IPS-18a (cell line): Measurements from ENCODE around the gene CD27.
"Not testable (repeated sequence)": the region's sequence is repeated elsewhere in the genome, so short reads cannot be mapped to it uniquely, and the experiment has no call there.

Experiments used
- H3K27ac ChIP-seq: one replicate; pipeline ENCODE4 v1.5.1; 2013; ENCODE audit warnings: low read length
- H3K27me3 ChIP-seq: one replicate; pipeline ENCODE4 v1.6.1; 2013; ENCODE audit warnings: mild to moderate bottlenecking, low read length; ENCODE audit not compliant: control insufficient read depth, insufficient read depth
- H3K36me3 ChIP-seq: one replicate; pipeline ENCODE4 v1.6.1; 2013; ENCODE audit warnings: low read depth, low read length; ENCODE audit not compliant: control insufficient read depth
- H3K4me1 ChIP-seq: one replicate; pipeline ENCODE4 v1.6.1; 2013; ENCODE audit warnings: low read depth, low read length; ENCODE audit not compliant: control insufficient read depth
- H3K4me3 ChIP-seq: one replicate; pipeline ENCODE4 v1.5.1; 2013; ENCODE audit warnings: low read length
- H3K9ac ChIP-seq: one replicate; pipeline ENCODE4 v1.6.1; 2013; ENCODE audit warnings: mild to moderate bottlenecking, low read length, moderate library complexity
- H3K9me3 ChIP-seq: one replicate; pipeline ENCODE4 v1.6.1; 2013; ENCODE audit warnings: low read depth, low read length; ENCODE audit not compliant: control insufficient read depth

The CD27 gene

DNA sequence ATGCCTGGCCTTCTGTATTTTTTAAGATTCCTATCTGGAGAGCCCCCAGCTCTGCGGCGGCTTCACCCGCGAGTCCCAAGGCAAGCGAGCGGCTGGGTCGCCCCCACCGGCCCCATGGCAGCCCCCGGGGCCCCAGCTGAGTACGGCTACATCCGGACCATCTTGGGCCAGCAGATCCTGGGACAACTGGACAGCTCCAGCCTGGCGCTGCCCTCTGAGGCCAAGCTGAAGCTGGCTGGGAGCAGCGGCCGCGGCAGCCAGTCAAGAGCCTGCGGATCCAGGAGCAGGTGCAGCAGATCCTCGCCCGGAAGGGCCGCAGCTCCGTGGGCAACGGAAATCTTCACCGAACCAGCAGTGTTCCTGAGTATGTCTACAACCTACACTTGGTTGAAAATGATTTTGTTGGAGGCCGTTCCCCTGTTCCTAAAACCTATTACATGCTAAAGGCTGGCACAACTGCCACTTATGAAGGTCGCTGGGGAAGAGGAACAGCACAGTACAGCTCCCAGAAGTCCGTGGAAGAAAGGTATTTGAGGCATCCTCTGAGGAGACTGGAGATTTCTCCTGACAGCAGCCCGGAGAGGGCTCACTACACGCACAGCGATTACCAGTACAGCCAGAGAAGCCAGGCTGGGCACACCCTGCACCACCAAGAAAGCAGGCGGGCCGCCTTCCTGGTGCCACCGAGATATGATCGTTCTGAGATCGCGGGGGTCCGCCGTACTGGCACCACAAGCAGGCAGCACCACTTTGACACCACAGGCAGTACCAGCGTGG lies 33.0 kb downstream of the CD27 start:
- not testable (repeated sequence) for H3K9ac ChIP-seq, H3K9me3 ChIP-seq, H3K27ac ChIP-seq, H3K4me3 ChIP-seq, H3K27me3 ChIP-seq, H3K36me3 ChIP-seq, H3K4me1 ChIP-seq

DNA sequence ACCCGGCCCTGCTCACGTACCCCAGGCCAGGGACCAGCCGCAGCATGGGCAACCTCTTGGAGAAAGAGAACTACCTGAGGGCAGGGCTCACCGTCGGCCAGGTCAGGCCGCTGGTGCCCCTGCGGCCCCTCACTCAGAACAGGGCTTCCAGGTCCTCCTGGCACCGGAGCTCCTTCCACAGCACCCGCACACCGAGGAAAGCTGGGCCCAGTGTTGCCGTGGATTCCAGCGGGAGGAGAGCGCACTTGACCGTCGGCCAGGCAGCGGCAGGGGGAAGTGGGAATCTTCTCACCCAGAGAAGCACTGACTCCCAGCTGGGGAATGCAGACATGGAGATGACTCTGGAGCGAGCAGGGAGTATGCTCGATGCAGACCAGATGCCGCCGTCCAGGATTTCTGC lies 33.7 kb downstream of the CD27 start:
- no peaks in the 10 kb centered on the region for H3K9me3 ChIP-seq
- H3K27me3 ChIP-seq = no peaks in the 10 kb centered on the region
- no peak overlapping the region for H3K4me3 ChIP-seq
- H3K4me1 ChIP-seq = no peaks in the 10 kb centered on the region
- H3K9ac ChIP-seq = no peak overlapping the region
- no peaks in the 10 kb centered on the region for H3K36me3 ChIP-seq
- H3K27ac ChIP-seq = no peak overlapping the region

DNA sequence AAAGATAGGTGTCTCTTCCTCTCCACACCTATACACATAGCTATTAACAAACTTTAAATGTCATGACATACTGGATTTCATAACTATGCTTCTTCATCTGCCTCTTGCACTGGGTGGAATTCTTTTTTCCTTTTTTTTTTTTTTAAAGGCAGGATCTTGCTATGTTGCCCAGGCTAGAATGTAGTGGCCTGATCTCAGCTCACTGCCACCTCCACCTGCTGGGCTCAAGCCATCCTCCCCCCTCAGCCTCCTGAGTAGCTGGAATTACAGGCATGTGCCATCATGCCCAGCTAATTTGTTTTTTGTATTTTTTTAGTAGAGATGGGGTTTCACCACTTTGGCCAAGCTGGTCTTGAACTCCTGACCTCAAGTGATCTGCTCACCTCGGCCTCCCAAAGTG lies 43.5 kb downstream of the CD27 start:
- Histone ChIP-seq H3K4me3 (no peak overlapping the region), H3K9me3 (no peaks in the 10 kb centered on the region), H3K36me3 (peaks cover 9% of the 10 kb centered on the region), H3K27me3 (no peaks in the 10 kb centered on the region), H3K27ac (no peak overlapping the region), H3K4me1 (peaks cover 3% of the 10 kb centered on the region), H3K9ac (no peak overlapping the region)

DNA sequence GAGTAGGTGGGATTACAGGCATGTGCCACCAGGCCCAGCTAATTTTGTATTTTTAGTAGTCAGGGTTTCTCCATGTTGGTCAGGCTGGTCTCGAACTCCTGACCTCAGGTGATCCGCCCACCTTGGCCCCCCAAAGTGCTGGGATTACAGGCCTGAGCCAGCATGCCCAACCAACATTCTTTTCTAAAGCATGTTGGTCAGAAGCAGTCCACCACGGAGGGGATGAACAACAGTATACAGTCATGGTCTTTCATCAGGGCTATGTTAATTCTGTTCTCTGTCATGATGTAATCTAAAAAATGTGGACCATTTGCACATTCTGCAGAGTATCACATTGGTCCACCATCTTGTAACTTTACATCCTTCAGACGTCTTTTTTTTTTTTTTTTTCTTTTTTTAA lies 44.7 kb downstream of the CD27 start:
- Histone ChIP-seq H3K36me3 (peaks cover 9% of the 10 kb centered on the region), H3K4me1 (peaks cover 3% of the 10 kb centered on the region), H3K27ac (no peak overlapping the region), H3K9me3 (no peaks in the 10 kb centered on the region), H3K27me3 (no peaks in the 10 kb centered on the region), H3K4me3 (no peak overlapping the region), H3K9ac (no peak overlapping the region)

DNA sequence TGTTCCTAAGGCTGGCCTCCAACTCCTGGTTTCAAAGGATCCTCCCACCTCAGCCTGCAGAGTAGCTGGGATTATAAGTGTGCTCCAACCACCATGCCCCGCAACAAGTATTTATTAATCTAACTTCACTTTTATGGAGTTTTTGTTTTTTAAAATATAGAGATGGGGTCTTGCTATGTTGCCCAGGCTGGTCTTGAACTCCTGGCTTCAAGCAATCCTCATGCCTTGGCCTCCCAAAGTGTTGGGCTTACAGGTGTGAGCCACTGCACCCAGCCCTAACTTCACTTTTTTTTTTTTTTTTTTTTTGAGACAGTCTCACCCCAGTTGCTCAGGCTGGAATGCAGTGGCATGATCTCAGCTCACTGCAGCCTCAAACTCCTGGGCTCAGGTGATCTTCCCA lies 45.9 kb downstream of the CD27 start:
- peaks cover 17% of the 10 kb centered on the region for H3K36me3 ChIP-seq
- H3K27me3 ChIP-seq, H3K27ac ChIP-seq, H3K9ac ChIP-seq, H3K9me3 ChIP-seq, H3K4me3 ChIP-seq: not testable (repeated sequence)
- peaks cover 10% of the 10 kb centered on the region for H3K4me1 ChIP-seq

DNA sequence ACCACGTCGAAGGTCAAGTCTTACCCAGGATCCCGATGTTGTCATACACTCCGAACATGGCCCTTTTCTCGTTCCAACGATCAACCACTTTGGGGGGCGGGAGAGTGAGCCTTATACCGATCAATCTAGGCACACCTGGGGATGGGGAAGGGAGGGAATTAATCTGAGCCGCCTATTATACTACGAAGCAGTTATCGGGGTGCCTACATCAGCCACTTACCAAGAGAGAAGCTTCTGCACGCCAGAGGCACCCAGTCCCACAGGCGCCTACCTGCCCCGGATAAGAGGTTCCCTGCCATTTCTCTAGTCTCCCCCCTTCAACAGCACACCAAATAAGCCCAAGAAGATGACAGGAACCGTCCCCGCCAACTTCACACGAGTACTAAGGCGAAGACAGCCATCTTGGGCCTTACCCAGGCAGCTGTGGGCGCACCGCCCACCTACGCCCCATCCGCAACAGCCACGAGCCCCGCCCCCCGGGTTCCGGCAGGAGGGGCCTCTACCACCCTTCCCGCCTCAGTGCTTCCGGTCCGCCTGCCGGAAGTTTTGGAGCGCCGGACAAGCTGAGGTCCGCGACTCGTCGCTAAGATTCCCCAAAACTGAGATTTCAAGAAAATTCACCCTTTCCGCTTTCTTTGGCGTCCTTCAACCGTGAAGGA lies 48.2 kb downstream of the CD27 start, which contains the start of gene MRPL51:
Gene MRPL51 (minus strand): TSS at position 425 of the 659 bp plus-strand sequence. CDS start 126 bp downstream, at position 299.
- peak within 1 kb of the TSS; percentile 93 for H3K4me3 ChIP-seq
- H3K27me3 ChIP-seq = no peaks in the 10 kb centered on the region
- H3K4me1 ChIP-seq = peaks cover 10% of the 10 kb centered on the region
- H3K36me3 ChIP-seq = peaks cover 34% of the 10 kb centered on the region
- H3K9me3 ChIP-seq = no peaks in the 10 kb centered on the region
- H3K27ac ChIP-seq = peak within 1 kb of the TSS; percentile 95
- peak within 1 kb of the TSS; percentile 92 for H3K9ac ChIP-seq

DNA sequence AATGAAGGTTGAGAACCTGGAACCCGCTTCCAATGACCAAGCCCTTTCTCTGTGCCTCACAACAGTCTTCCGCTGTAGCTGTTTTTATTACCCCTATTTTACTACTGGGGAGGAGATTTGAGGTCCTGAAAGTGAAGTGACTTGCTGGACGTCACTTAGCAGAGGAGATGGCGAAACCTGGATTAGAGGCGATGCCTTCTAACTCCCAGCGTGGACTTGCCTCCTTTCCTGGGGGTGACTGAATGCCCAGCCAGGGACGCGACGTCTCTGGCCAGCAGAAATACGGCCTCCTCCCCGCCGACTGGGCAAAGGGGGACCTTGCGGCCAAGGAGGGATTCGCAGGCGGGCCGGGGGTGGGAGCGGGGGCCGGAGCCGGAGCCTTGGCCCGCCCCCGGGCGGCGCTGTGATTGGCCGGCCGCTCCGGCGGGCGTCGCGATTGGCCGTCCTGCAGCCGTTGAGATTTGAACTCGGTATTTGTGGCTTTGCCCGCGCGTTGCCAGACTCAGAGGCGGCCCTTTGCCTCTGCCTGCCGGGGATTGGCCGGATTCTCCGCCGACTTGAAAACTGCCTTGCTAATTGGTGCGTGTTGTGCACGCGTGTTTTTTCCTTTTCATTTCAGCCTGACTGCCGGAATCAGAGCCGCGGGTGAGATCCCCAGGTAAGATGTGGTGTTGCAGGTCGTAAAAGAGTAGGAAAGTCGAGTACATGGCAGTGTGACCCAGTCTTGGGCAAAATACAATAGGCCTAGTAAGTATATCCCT lies 48.9 kb downstream of the CD27 start, which contains the start of gene NCAPD2:
Gene NCAPD2 (plus strand): TSS at position 606 of the 761 bp plus-strand sequence. CDS start 997 bp downstream, outside the sequence.
- no peaks in the 10 kb centered on the region for H3K9me3 ChIP-seq
- H3K36me3 ChIP-seq = peaks cover 40% of the 10 kb centered on the region

DNA sequence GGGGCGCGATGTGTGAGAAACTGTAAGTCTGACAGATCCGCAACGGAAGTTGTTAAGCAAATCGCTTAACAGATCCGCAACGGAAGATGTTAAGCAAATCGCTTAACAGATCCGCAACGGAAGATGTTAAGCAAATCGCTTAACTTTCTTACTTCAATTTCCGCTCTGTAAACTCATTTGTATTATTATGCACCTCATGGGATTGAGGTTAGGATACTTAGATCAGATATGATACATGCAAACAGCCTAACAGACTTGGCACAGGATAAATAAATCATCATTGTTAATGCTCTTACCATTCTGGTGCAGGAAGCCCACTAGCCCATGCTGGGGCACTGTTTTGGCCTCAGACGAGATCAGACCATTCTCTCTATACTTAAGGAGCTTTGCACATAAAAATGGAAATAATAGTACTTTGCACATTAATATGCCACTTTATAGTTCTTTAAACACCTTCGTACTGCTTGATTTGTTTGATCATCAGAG lies 49.5 kb downstream of the CD27 start:
- Histone ChIP-seq H3K27me3 (no peaks in the 10 kb centered on the region), H3K27ac (peak overlapping the region; percentile 88), H3K4me1 (peaks cover 10% of the 10 kb centered on the region), H3K4me3 (peak overlapping the region; percentile 93), H3K9ac (peak overlapping the region; percentile 81), H3K9me3 (no peaks in the 10 kb centered on the region), H3K36me3 (peaks cover 46% of the 10 kb centered on the region)

More for the DNA sequence above, 48.9 kb downstream of the CD27 start, which contains the start of gene NCAPD2:
- H3K4me3 ChIP-seq = peak within 1 kb of the TSS; percentile 93
- H3K9ac ChIP-seq = peak within 1 kb of the TSS; percentile 92
- H3K27me3 ChIP-seq = no peaks in the 10 kb centered on the region
- H3K4me1 ChIP-seq = peaks cover 10% of the 10 kb centered on the region
- peak within 1 kb of the TSS; percentile 95 for H3K27ac ChIP-seq

DNA sequence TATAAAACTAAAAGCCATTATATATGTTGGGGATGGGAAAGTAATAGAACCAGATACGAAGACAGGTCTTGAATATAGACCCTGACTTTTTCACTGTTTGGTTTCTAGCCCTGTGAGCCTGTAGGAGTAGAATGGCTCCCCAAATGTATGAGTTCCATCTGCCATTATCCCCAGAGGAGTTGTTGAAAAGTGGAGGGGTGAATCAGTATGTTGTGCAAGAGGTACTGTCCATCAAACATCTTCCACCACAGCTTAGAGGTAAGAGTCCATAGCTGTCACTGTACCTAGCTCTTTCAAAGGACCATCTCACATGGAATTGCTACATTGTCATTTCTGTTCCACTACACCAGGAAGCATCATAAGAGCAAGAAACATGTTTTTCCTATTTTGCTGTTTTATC lies 50.2 kb downstream of the CD27 start:
- peak overlapping the region; percentile 93 for H3K4me3 ChIP-seq
- no peaks in the 10 kb centered on the region for H3K27me3 ChIP-seq
- H3K36me3 ChIP-seq = peaks cover 51% of the 10 kb centered on the region
- H3K27ac ChIP-seq = no peak overlapping the region
- H3K4me1 ChIP-seq = peaks cover 10% of the 10 kb centered on the region
- peak overlapping the region; percentile 81 for H3K9ac ChIP-seq
- no peaks in the 10 kb centered on the region for H3K9me3 ChIP-seq

DNA sequence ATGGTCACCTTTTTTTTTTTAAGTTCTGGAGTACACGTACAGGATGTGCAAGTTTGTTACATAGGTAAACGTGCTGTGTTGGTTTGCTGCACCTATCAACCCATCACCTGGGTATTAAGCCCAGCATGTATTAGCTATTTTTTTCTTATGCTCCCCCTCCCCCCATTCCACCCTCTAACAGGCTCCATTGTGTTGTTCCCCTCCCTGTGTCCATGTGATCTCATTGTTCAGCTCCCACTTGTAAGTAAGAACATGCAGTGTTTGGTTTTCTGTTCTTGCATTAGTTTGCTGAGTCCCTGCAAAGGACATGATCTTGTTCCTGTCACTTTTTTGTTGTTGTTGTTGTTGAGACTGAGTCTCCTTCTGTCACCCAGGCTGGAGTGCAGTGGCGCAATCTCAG lies 52.5 kb downstream of the CD27 start:
- not testable (repeated sequence) for H3K9me3 ChIP-seq, H3K27me3 ChIP-seq, H3K27ac ChIP-seq, H3K4me3 ChIP-seq, H3K9ac ChIP-seq, H3K4me1 ChIP-seq
- H3K36me3 ChIP-seq = peaks cover 54% of the 10 kb centered on the region

DNA sequence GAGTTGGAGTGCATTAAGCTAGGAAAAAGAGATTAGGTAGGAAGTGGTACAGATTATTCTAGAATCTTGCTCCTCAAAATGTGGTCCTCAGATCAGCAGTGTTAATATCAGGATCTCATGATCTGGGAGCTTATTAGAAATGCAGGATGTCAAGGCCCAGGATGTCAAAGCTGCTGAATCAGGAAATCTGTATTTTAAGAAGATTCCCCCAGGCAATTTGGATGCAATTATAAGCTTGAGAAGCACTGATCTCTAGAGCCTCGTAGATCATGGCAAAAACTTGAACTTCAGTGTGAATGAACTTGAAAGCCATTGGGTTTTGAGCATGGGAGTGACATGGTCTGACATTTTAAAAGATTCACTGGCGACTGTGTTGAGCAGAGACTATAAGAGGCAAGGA lies 55.7 kb downstream of the CD27 start:
- no peaks in the 10 kb centered on the region for H3K27me3 ChIP-seq
- H3K4me1 ChIP-seq = no peaks in the 10 kb centered on the region
- H3K9me3 ChIP-seq = no peaks in the 10 kb centered on the region
- peaks cover 62% of the 10 kb centered on the region for H3K36me3 ChIP-seq
- no peak overlapping the region for H3K27ac ChIP-seq
- H3K4me3 ChIP-seq = no peak overlapping the region
- no peak overlapping the region for H3K9ac ChIP-seq
